ENCODE data around the gene ITLN2. TPM values are rescaled to one million over a fixed set of nuclear protein-coding genes. Genes with fewer than 3 reads are reported as not detected.

The ITLN2 gene
- total and polyA plus RNA-seq, 2 of the 8 experiments (the other 6 are each of a cell fraction or from before 2014, with no cell fraction given), result 4.7 to 6.3 TPM

DNA sequence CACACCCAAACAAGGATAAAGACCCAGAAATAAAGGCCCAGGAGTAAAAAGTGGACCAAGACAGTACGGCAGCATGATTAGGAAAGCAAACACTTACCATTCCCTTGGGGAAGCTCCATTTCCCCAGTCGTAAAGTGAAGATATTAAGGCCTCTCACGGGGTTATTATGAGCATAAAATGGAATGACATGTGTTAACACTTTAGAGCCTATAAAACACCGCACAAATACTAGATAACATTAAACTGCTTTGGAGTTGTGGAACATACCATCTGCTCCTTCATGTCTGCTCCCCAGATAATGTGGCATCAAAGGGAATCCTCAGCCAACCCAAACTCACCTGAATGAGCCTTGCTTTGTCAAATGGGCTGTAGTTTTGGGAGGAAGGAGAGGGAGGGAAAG lies 8.9 kb upstream of the ITLN2 start:
- Histone ChIP-seq H3K4ac (replicated peaks; ENCODE audit: insufficient read length, low read depth, low read length) (no peak overlapping the region), H2BK120ac (replicated peaks; ENCODE audit: low read depth, low read length) (no peak overlapping the region), H2BK15ac (ENCODE audit: low read length) (0 out of 2 replicates have a peak overlapping the region, but pooled peaks have one; percentile 31), H2BK12ac (ENCODE audit: low read depth, low read length) (no peak overlapping the region), H3K79me2 (ENCODE audit: control insufficient read depth in 1 of 2, insufficient read depth in 2 of 2, low read length in 2 of 2) (no peaks in the 10 kb centered on the region), H2BK5ac (ENCODE audit: low read depth, low read length) (no peak overlapping the region), H3K27ac (ENCODE audit: low read depth, low read length) (no peak overlapping the region), H3K4me1 (replicated peaks in 1 of 4; ENCODE audit: control insufficient read depth in 3 of 4, insufficient read depth in 4 of 4, low read length in 3 of 4) (no peaks in the 10 kb centered on the region), H3K4me3 (ENCODE audit: extremely low read depth in 1 of 4, insufficient read depth in 2 of 4, low read depth in 3 of 4, low read length in 4 of 4) (no peak overlapping the region), H3K4me2 (ENCODE audit: insufficient read depth in 1 of 2, low read depth in 2 of 2, low read length in 2 of 2) (no peak overlapping the region), H3K27me3 (replicated peaks in 1 of 4; ENCODE audit: control insufficient read depth in 3 of 4, extremely low read depth in 1 of 4, insufficient read depth in 3 of 4, low read length in 3 of 4) (no peaks in the 10 kb centered on the region), H2BK20ac (ENCODE audit: low read length) (no peak overlapping the region), H3K36me3 (ENCODE audit: control insufficient read depth in 2 of 4, insufficient read depth in 4 of 4, low read length in 3 of 4) (no peaks in the 10 kb centered on the region), H2AFZ (ENCODE audit: low read length) (no peak overlapping the region), H2AK5ac (ENCODE audit: low read depth, low read length) (no peak overlapping the region), H3K23ac (ENCODE audit: insufficient read length) (no peak overlapping the region), H3K18ac (ENCODE audit: extremely low read depth, low read length) (no peak overlapping the region), H4K8ac (ENCODE audit: extremely low read depth, insufficient read depth, low read length) (no peak overlapping the region), H3K23me2 (ENCODE audit: low read depth, low read length) (no peaks in the 10 kb centered on the region), H3K14ac (ENCODE audit: insufficient read length) (no peak overlapping the region), H4K20me1 (replicated peaks in 1 of 2; ENCODE audit: control insufficient read depth in 1 of 2, insufficient read depth in 2 of 2, low read length in 2 of 2) (no peaks in the 10 kb centered on the region), H3K79me1 (ENCODE audit: low read depth, low read length) (no peaks in the 10 kb centered on the region), H4K91ac (replicated peaks; ENCODE audit: insufficient read length, low read length) (no peak overlapping the region), H3K9ac (replicated peaks in 1 of 4; ENCODE audit: extremely low read depth in 1 of 4, low read depth in 3 of 4, low read length in 3 of 4) (no peak overlapping the region), H4K5ac (ENCODE audit: insufficient read length, low read depth, low read length) (no peak overlapping the region), H3K9me3 (ENCODE audit: insufficient read depth in 2 of 2, low read depth in 1 of 2, low read length in 1 of 2) (no peaks in the 10 kb centered on the region), H3K56ac (replicated peaks; ENCODE audit: insufficient read length, low read depth, low read length) (no peak overlapping the region)
- POLR2A ChIA-PET (ENCODE audit: partially characterized antibody), result no interaction called here
- CTCF ChIA-PET (ENCODE audit: partially characterized antibody), result interaction anchor here (1.4 to 2.7 kb wide), 2 partner anchors 9 to 12 kb away, joined by 7 to 21 read pairs; partner anchors contain the start of gene ITLN2
- TF ChIP-seq SUZ12 (IDR thresholded peaks at IDR 0.05; ENCODE audit: low read length), result no peak
- no peak for TF ChIP-seq RAD21 (IDR thresholded peaks at IDR 0.05 in 1 of 2, conservative IDR thresholded peaks at IDR 0.05 in 1 of 2; ENCODE audit: low read depth in 2 of 2, low read length in 2 of 2)
- TF ChIP-seq KDM1A (IDR thresholded peaks at IDR 0.05; ENCODE audit: borderline replicate concordance, low read length), result no peak
- 42% methylated on average over 4 of the region's 4 CpGs; no CpG with 5 or more reads in 1 of the 2 experiments for WGBS, 2 experiments (ENCODE audit: extremely low coverage in 1 of 2, insufficient coverage in 1 of 2, insufficient read length in 1 of 2, insufficient replicate concordance in 2 of 2, low coverage in 1 of 2, low lambda C conversion rate in 2 of 2, missing lambda C conversion rate in 1 of 2)
- DNase-seq (ENCODE audit: low read depth in 1 of 2, low spot score in 2 of 2), result no peak
- no peak for FAIRE-seq

Measured in H1 (cell line).